ENCODE measurements around the gene VPS9D1. TPM values are rescaled to one million over a fixed set of nuclear protein-coding genes. Genes with fewer than 3 reads are reported as not detected.
"Not testable (repeated sequence)": the region's sequence is repeated elsewhere in the genome, so short reads cannot be mapped to it uniquely, and the experiment has no call there.

Gene VPS9D1
- polyA plus RNA-seq, 3 donors, result 12.8 to 16.8 (median 14.7) TPM

GRCh38 chr16:89695086-89695874 lies 25.4 kb downstream of the VPS9D1 start:
- no peak for DNase-seq

DNA sequence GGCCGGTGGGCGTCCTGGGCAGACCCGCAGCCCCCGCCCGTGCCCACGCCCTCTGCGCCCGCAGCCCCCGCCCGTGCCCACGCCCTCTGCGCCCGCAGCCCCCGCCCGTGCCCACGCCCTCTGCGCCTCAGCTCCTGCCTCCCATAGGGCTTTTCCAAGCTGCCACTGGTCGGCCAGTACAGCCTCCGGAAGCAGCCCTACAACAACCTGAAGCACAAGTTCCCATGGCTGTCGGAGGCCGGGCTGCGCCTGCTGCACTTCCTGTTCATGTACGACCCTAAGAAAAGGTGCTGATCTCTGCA lies 26.0 kb downstream of the VPS9D1 start:
- not testable (repeated sequence) for DNase-seq

DNA sequence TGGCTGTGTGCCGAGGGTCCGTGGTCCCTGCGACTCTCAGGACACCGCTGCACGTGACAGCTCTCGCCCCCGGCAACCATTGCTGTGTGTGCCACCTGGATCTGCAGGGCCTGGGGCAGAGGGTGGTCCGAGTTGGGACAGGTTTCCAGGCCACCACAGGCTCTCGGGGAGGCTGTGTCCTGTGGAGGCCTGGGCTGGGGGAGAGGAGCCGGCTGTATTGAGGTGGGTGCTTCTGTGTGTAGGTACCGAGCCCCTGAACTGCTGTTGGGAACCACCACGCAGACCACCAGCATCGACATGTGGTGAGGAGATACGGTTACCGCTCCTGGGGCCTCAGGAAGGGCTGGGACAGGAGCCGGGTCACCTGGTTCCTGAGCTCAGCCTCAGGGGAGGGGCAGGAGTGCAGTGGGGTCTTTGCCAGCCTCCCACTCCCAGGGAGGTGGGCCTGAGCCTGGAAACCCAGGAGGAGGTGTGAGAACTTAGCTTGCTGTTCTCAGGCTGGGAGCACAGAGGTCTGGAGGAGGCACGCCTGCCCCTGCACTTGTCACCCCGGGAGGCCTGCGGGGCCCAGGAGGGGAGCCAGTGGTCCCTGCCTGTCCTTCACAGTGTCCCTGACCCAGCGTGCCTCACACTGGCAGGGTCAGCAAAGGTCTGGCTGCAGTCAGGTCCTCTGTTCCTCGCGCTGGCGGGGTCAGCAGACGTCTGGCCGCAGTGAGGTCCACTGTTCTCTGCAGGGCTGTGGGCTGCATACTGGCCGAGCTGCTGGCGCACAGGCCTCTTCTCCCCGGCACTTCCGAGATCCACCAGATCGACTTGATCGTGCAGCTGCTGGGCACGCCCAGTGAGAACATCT lies 26.5 kb downstream of the VPS9D1 start:
- no peak for DNase-seq

DNA sequence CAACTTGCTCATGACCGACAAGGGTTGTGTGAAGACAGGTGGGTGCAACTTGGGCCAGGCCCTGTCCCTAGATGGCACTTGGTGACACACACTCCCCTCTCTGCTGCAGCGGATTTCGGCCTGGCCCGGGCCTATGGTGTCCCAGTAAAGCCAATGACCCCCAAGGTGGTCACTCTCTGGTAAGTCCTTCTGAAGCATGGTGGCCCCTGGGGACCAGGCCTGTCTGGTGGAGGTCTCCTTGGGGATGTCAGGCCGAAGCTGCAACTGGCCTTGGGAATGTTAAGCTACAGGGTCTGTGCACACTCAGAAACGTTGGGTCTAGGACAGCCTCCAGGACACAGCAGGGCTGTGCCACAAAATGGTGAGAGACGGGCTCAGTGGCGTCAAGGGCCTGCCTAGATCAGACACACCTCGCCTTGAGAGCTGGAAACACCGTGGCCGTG lies 27.4 kb downstream of the VPS9D1 start:
- DNase-seq, result no peak

- no peak for DNase-seq
Observed at GRCh38 chr16:89691986-89692569, 28.6 kb downstream of the VPS9D1 start.

GRCh38 chr16:89691231-89691985 lies 29.3 kb downstream of the VPS9D1 start:
- no peak for DNase-seq

GRCh38 chr16:89690392-89690901 lies 30.3 kb downstream of the VPS9D1 start:
- no peak for DNase-seq

DNA sequence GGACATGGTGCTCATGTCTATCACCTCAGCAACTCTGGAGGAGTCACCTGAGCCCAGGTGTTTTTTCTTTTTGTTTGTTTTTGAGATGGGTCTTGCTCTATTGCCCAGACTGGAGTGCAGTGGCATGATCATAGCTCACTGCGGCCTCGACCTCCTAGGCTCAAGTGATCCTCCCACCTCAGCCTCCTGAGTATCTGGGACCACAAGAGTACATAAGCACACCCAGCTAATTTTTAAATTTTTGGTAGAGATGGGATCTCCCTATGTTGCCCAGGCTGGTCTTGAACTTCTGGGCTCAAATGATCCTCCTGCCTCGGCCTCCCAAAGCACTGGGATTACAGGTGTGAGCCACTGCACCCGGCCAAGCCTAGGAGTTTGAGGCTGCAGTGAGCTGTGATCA lies 31.1 kb downstream of the VPS9D1 start:
- not testable (repeated sequence) for DNase-seq

- DNase-seq, result no peak
Observed at GRCh38 chr16:89689142-89689541, 31.6 kb downstream of the VPS9D1 start.

GRCh38 chr16:89688395-89688794 lies 32.3 kb downstream of the VPS9D1 start:
- DNase-seq, result no peak

- DNase-seq, result peak; percentile 63
Observed at GRCh38 chr16:89687092-89687940, 33.4 kb downstream of the VPS9D1 start.

- peak; percentile 91 for DNase-seq
Observed at GRCh38 chr16:89686520-89687091, 34.1 kb downstream of the VPS9D1 start, which contains the start of gene CDK10. Gene CDK10, plus strand, starts transcription at chr16:89686689. Its CDS starts 22 bp downstream, at chr16:89686711.

- DNase-seq, result no peak
Observed at GRCh38 chr16:89685916-89686315, 34.8 kb downstream of the VPS9D1 start.

- DNase-seq, result no peak
Observed at GRCh38 chr16:89678258-89678657, 42.4 kb downstream of the VPS9D1 start.

- no peak for DNase-seq
Observed at GRCh38 chr16:89672177-89672941, 48.3 kb downstream of the VPS9D1 start.

DNA sequence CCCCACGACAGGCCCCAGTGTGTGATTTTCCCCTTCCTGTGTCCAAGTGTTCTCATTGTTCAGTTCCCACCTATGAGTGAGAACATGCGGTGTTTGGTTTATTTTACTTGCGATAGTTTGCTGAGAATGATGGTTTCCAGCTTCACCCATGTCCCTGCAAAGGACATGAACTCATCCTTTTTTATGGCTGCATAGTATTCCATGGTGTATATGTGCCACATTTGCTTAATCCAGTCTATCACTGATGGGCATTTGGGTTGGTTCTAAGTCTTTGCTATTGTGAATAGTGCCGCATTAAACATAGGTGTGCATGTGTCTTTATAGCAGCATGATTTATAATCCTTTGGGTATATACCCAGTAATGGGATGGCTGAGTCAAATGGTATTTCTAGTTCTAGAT lies 49.1 kb downstream of the VPS9D1 start:
- DNase-seq, result not testable (repeated sequence)

DNA sequence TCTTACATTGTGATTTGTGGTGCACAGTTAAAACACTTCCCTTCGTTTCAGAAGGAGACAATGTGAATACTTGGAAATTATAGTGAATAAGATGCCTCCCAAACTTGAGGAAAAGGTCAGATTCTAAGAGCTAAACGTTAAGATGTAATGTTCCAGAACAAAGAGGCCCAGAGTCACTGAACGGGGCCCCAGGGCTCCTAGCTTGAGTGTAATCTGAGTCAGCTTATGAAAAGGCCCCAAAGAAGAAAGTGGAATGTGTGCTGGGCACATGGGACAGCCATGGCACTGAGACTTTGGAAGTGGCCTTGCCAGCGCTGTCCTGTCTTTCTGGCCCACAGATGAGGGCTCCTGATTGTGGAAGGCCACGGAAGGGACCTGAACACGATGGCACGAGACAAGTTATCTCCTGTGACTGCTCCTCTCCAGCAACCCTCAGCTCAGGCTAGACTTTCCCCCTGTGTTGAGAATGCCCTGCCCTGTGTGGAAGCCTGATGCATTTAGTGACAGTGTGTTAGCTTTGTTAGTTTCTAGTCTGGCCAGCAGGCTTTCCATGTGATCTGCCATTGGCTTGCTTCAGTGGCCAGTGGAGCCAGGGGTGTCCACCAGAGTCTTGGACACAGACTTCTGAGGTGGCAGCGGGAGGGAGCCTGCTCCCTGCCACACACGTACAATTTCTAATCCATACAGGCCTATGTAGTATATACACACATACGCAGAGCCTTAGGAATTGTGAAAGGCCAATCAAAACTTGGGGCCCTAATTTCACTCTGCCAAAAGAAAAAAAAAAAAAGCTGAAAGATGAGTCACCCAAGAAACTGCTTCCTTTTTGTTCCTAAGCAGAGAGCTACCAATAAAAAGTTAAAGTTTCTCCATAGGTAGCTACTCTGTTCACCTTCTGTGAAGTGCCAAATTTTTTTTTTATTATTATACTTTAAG lies 49.9 kb downstream of the VPS9D1 start:
- DNase-seq, result no peak

GRCh38 chr16:89669755-89670154 lies 50.9 kb downstream of the VPS9D1 start:
- DNase-seq, result no peak

Data from renal pelvis (tissue), 4 donors.